ENCODE data around the gene TNNT1.
"Not testable (repeated sequence)": the region's sequence is repeated elsewhere in the genome, so short reads cannot be mapped to it uniquely, and the experiment has no call there.

The TNNT1 gene

GRCh38 chr19:55156202-55157063 is 7.4 kb upstream of the TNNT1 start:
- TF ChIP-seq CTCF (IDR thresholded peaks at IDR 0.05; ENCODE audit: control extremely low read depth, extremely low read depth, low read depth, missing control alignments), result no peak
- CTCF ChIA-PET, result no interaction called here
- POLR2A ChIA-PET, result interaction anchor here (0.6 kb wide), 1 partner anchor 10 kb away, joined by 4 read pairs; the partner anchor contains the start of gene DNAAF3
- peak; percentile 62 for DNase-seq (ENCODE audit: extremely low spot score)

GRCh38 chr19:55155784-55156183 is 6.8 kb upstream of the TNNT1 start:
- DNase-seq (ENCODE audit: extremely low spot score); CTCF ChIA-PET; POLR2A ChIA-PET: not testable (repeated sequence)

- CTCF ChIA-PET, result interaction anchor here (1.6 to 2.1 kb wide), 2 partner anchors 13 to 21 kb away, joined by 4 to 8 read pairs; no protein-coding TSS in a partner anchor
- no peak for DNase-seq (ENCODE audit: extremely low spot score)
- no peak for TF ChIP-seq CTCF (IDR thresholded peaks at IDR 0.05; ENCODE audit: control extremely low read depth, extremely low read depth, low read depth, missing control alignments)
- POLR2A ChIA-PET, result no interaction called here
These were observed 4.8 kb upstream of the TNNT1 start for GRCh38 chr19:55153652-55154264.

- DNase-seq (ENCODE audit: extremely low spot score), result no peak
- TF ChIP-seq CTCF (IDR thresholded peaks at IDR 0.05; ENCODE audit: control extremely low read depth, extremely low read depth, low read depth, missing control alignments), result no peak
- POLR2A ChIA-PET, result no interaction called here
- CTCF ChIA-PET, result interaction anchor here (0.9 to 2.2 kb wide), 3 partner anchors 8 to 13 kb away, joined by 3 to 11 read pairs (median 11); no protein-coding TSS in a partner anchor
These were observed 3.0 kb upstream of the TNNT1 start for GRCh38 chr19:55152017-55152416.

GRCh38 chr19:55147545-55148251 is 1.3 kb downstream of the TNNT1 start:
- POLR2A ChIA-PET, result no interaction called here
- no peak for TF ChIP-seq CTCF (IDR thresholded peaks at IDR 0.05; ENCODE audit: control extremely low read depth, extremely low read depth, low read depth, missing control alignments)
- CTCF ChIA-PET, result interaction anchor here (0.9 to 1.7 kb wide), 5 partner anchors 11 to 237 kb away, joined by 3 to 10 read pairs (median 3); partner anchors contain the start of gene TMEM238
- DNase-seq (ENCODE audit: extremely low spot score), result no peak

GRCh38 chr19:55146705-55147273 is 2.2 kb downstream of the TNNT1 start:
- DNase-seq (ENCODE audit: extremely low spot score), result peak; percentile 31
- TF ChIP-seq CTCF (IDR thresholded peaks at IDR 0.05; ENCODE audit: control extremely low read depth, extremely low read depth, low read depth, missing control alignments), result no peak
- ChIA-PET POLR2A (interaction anchor here (0.6 kb wide), 1 partner anchor 164 kb away, joined by 3 read pairs; no protein-coding TSS in a partner anchor), CTCF (interaction anchor here (0.9 to 1.7 kb wide), 6 partner anchors 10 to 238 kb away, joined by 3 to 10 read pairs (median 3); partner anchors contain the start of gene TMEM238)
